Keratinocyte (primary cell): Measurements from ENCODE around the gene TAGLN2. TPM values are rescaled to one million over a fixed set of nuclear protein-coding genes. Genes with fewer than 3 reads are reported as not detected.

Source experiments
- DNase-seq: peaks from one replicate; pipeline ENCODE4 v3.0.0-alpha.2; 2011; ENCODE audit warnings: low read depth, missing footprints, low spot score
- FAIRE-seq: peaks from 2 replicates; lab custom pipeline; 2011; peaks lifted over from hg19 to GRCh38; lab: Jason Lieb, UNC
- H2AFZ ChIP-seq: 2 replicates; pipeline ENCODE4 v1.6.0; 2012; ENCODE audit warnings: low read length, control low read depth, inconsistent platforms; ENCODE audit not compliant: control insufficient read depth
- H3K27ac ChIP-seq: 2 replicates; pipeline ENCODE4 v1.5.1; 2011; ENCODE audit warnings: low read length; ENCODE audit not compliant: control insufficient read depth, insufficient read depth
- H3K27me3 ChIP-seq: 3 replicates; pipeline ENCODE4 v1.6.0; 2011; ENCODE audit warnings: low read length; ENCODE audit not compliant: control insufficient read depth, insufficient read depth; ENCODE audit errors: extremely low read depth
- H3K36me3 ChIP-seq, 2 experiments: 2 replicates in 1 of 2; 3 replicates in 1 of 2; pipeline ENCODE4 v1.5.1; 2011; ENCODE audit warnings: low read length in 2 of 2, mild to moderate bottlenecking in 1 of 2; ENCODE audit not compliant: control insufficient read depth in 2 of 2, insufficient read depth in 2 of 2; ENCODE audit errors: extremely low read depth in 1 of 2
- H3K4me1 ChIP-seq: 3 replicates; pipeline ENCODE4 v1.5.1; 2011; ENCODE audit warnings: low read length; ENCODE audit not compliant: control insufficient read depth, insufficient read depth; ENCODE audit errors: extremely low read depth
- H3K4me2 ChIP-seq: 3 replicates; pipeline ENCODE4 v1.6.0; 2011; ENCODE audit warnings: low read depth, low read length; ENCODE audit not compliant: control insufficient read depth, insufficient read depth; ENCODE audit errors: extremely low read depth
- H3K4me3 ChIP-seq, 3 experiments: fragments of 200-600 bp in 1 of 3; sonication (generic) in 1 of 3; 2 replicates in 2 of 3; 3 replicates in 1 of 3; pipeline ENCODE4 v1.5.1; 2011 to 2016; ENCODE audit warnings: low read length in 3 of 3, mild to moderate bottlenecking in 3 of 3, control low read depth in 2 of 3, inconsistent platforms in 1 of 3, low read depth in 1 of 3, mixed read lengths in 1 of 3, mixed run types in 1 of 3, moderate library complexity in 1 of 3; ENCODE audit not compliant: control insufficient read depth in 2 of 3, insufficient read depth in 2 of 3; ENCODE audit errors: extremely low read depth in 1 of 3
- H3K79me2 ChIP-seq: 2 replicates; pipeline ENCODE4 v1.6.0; 2012; ENCODE audit warnings: low read length; ENCODE audit not compliant: control insufficient read depth, insufficient read depth
- H3K9ac ChIP-seq: 3 replicates; pipeline ENCODE4 v1.6.0; 2011; ENCODE audit warnings: low read length; ENCODE audit not compliant: control insufficient read depth, insufficient read depth; ENCODE audit errors: extremely low read depth
- H3K9me1 ChIP-seq: 3 replicates; pipeline ENCODE4 v1.6.0; 2011; ENCODE audit warnings: low read length; ENCODE audit not compliant: control insufficient read depth, insufficient read depth; ENCODE audit errors: extremely low read depth
- H3K9me3 ChIP-seq: 2 replicates; pipeline ENCODE4 v1.5.1; 2012; ENCODE audit warnings: low read depth, low read length; ENCODE audit not compliant: control insufficient read depth
- H4K20me1 ChIP-seq: 3 replicates; pipeline ENCODE4 v1.6.0; 2011; ENCODE audit warnings: low read length; ENCODE audit not compliant: control insufficient read depth, insufficient read depth; ENCODE audit errors: extremely low read depth
- CTCF ChIP-seq, 3 experiments: IDR thresholded peaks in 1 of 3; conservative IDR thresholded peaks in 1 of 3; optimal IDR thresholded peaks in 1 of 3; 2 replicates in 2 of 3; 3 replicates in 1 of 3; pipeline versions ENCODE3 to v1.5.1; 2011; ENCODE audit warnings: low read length in 3 of 3, mild to moderate bottlenecking in 3 of 3, moderate library complexity in 2 of 3, control low read depth in 1 of 3, inconsistent platforms in 1 of 3; ENCODE audit not compliant: insufficient read depth in 2 of 3; ENCODE audit errors: extremely low read depth in 1 of 3
- EZH2 ChIP-seq: IDR thresholded peaks from one replicate; pipeline ENCODE4 v1.6.1; 2012; ENCODE audit warnings: inconsistent platforms, mild to moderate bottlenecking, low read length, moderate library complexity
- dilution Hi-C: fragments of 300-500 bp; cut with MboI; formaldehyde crosslinking; loops from one replicate; pipeline ENCODE4 v1.7.0; 2020; ENCODE audit warnings: low sequenced_read_pairs; ENCODE audit not compliant: extremely low pct_ligation_motif_present
- polyA plus RNA-seq, 5 experiments: library from polyadenylated mRNA; depleted of rRNA in 3 of 5; stranded (reverse) in 3 of 5; stranded (forward) in 1 of 5; unstranded in 1 of 5; fragments of >200 nt; gene quantifications; 1 replicate in 1 of 5; 2 replicates in 3 of 5; 3 replicates in 1 of 5; pipeline versions ENCODE4 v1.2.1 to v1.2.3, GENCODE V29; 2011 to 2012; ENCODE audit warnings: missing spikeins in 2 of 5, low read depth in 1 of 5, low replicate concordance in 1 of 5

The TAGLN2 gene
- polyA plus RNA-seq, 1 donor (not counting 4 experiments of a cell fraction or from before 2014, with no cell fraction given) = 709 TPM

GRCh38 chr1:159895836-159896545 lies 29.3 kb downstream of the TAGLN2 start:
- Histone ChIP-seq H3K27ac (no peak overlapping the region), H3K9me3 (no peaks in the 10 kb centered on the region), H3K4me3 (no peak overlapping the region), H3K9ac (no peak overlapping the region), H3K79me2 (no peaks in the 10 kb centered on the region), H3K9me1 (no peaks in the 10 kb centered on the region), H3K36me3 (no peaks in the 10 kb centered on the region), H3K27me3 (no peaks in the 10 kb centered on the region), H4K20me1 (no peaks in the 10 kb centered on the region), H2AFZ (no peak overlapping the region), H3K4me2 (no peak overlapping the region), H3K4me1 (peaks cover 15% of the 10 kb centered on the region)
- FAIRE-seq = no peak
- dilution Hi-C loops = no loop called here
- DNase-seq = no peak
- TF ChIP-seq CTCF (optimal IDR thresholded peaks at IDR 0.05 in 1 of 3, IDR thresholded peaks at IDR 0.05 in 1 of 3, conservative IDR thresholded peaks at IDR 0.05 in 1 of 3; ENCODE audit: extremely low read depth in 1 of 3, insufficient read depth in 2 of 3, low read length in 3 of 3) = no peak

GRCh38 chr1:159895286-159895685 lies 30.0 kb downstream of the TAGLN2 start:
- H2AFZ ChIP-seq = no peak overlapping the region
- dilution Hi-C loops = no loop called here

More at GRCh38 chr1:159895286-159895685, 30.0 kb downstream of the TAGLN2 start:
- H3K9me1 ChIP-seq = no peaks in the 10 kb centered on the region
- H3K9ac ChIP-seq = no peak overlapping the region
- H3K4me2 ChIP-seq = no peak overlapping the region
- H3K4me1 ChIP-seq = peaks cover 11% of the 10 kb centered on the region
- no peaks in the 10 kb centered on the region for H4K20me1 ChIP-seq
- H3K36me3 ChIP-seq = no peaks in the 10 kb centered on the region
- no peak for DNase-seq
- H3K4me3 ChIP-seq = no peak overlapping the region
- no peak for FAIRE-seq
- no peak overlapping the region for H3K27ac ChIP-seq
- no peaks in the 10 kb centered on the region for H3K79me2 ChIP-seq
- TF ChIP-seq EZH2 (no peak), CTCF (optimal IDR thresholded peaks at IDR 0.05 in 1 of 3, IDR thresholded peaks at IDR 0.05 in 1 of 3, conservative IDR thresholded peaks at IDR 0.05 in 1 of 3; ENCODE audit: extremely low read depth in 1 of 3, insufficient read depth in 2 of 3, low read length in 3 of 3) (no peak)
- H3K27me3 ChIP-seq = no peaks in the 10 kb centered on the region
- no peaks in the 10 kb centered on the region for H3K9me3 ChIP-seq
